ENCODE measurements around the gene TRIO. TPM values are rescaled to one million over a fixed set of nuclear protein-coding genes. Genes with fewer than 3 reads are reported as not detected.
A peak's percentile ranks its signal among the peaks of the same experiment; 100 is the strongest.

Gene TRIO
- total and polyA plus RNA-seq, 2 of the 8 experiments (the other 6 are each of a cell fraction or from before 2014, with no cell fraction given), result 35.1 to 69.1 TPM

GRCh38 chr5:14112998-14113652 is 30.0 kb upstream of the TRIO start:
- Histone ChIP-seq H3K36me3 (ENCODE audit: control insufficient read depth in 2 of 4, insufficient read depth in 4 of 4, low read length in 3 of 4) (no peaks in the 10 kb centered on the region), H3K27ac (ENCODE audit: low read depth, low read length) (no peak overlapping the region), H2BK120ac (replicated peaks; ENCODE audit: low read depth, low read length) (no peak overlapping the region), H3K4me1 (replicated peaks in 1 of 4; ENCODE audit: control insufficient read depth in 3 of 4, insufficient read depth in 4 of 4, low read length in 3 of 4) (peaks cover 0 to 12% (median 8%) of the 10 kb centered on the region in 4 experiments; a peak in 5 of 7 replicates), H3K56ac (replicated peaks; ENCODE audit: insufficient read length, low read depth, low read length) (no peak overlapping the region), H4K91ac (replicated peaks; ENCODE audit: insufficient read length, low read length) (no peak overlapping the region), H3K4me3 (ENCODE audit: extremely low read depth in 1 of 4, insufficient read depth in 2 of 4, low read depth in 3 of 4, low read length in 4 of 4) (no peak overlapping the region), H2BK12ac (ENCODE audit: low read depth, low read length) (no peak overlapping the region; the same call in 1 of the 2 replicates), H3K4ac (replicated peaks; ENCODE audit: insufficient read length, low read depth, low read length) (no peak overlapping the region), H3K23ac (ENCODE audit: insufficient read length) (no peak overlapping the region), H4K5ac (ENCODE audit: insufficient read length, low read depth, low read length) (no peak overlapping the region), H2BK20ac (ENCODE audit: low read length) (no peak overlapping the region), H2BK5ac (ENCODE audit: low read depth, low read length) (no peak overlapping the region), H2BK15ac (ENCODE audit: low read length) (no peak overlapping the region), H2AK5ac (ENCODE audit: low read depth, low read length) (no peak overlapping the region), H3K79me2 (ENCODE audit: control insufficient read depth in 1 of 2, insufficient read depth in 2 of 2, low read length in 2 of 2) (no peaks in the 10 kb centered on the region), H3K14ac (ENCODE audit: insufficient read length) (no peak overlapping the region), H3K4me2 (ENCODE audit: insufficient read depth in 1 of 2, low read depth in 2 of 2, low read length in 2 of 2) (no peak overlapping the region), H4K20me1 (replicated peaks in 1 of 2; ENCODE audit: control insufficient read depth in 1 of 2, insufficient read depth in 2 of 2, low read length in 2 of 2) (no peaks in the 10 kb centered on the region), H3K9me3 (ENCODE audit: insufficient read depth in 2 of 2, low read depth in 1 of 2, low read length in 1 of 2) (no peaks in the 10 kb centered on the region), H3K27me3 (replicated peaks in 1 of 4; ENCODE audit: control insufficient read depth in 3 of 4, extremely low read depth in 1 of 4, insufficient read depth in 3 of 4, low read length in 3 of 4) (no peaks in the 10 kb centered on the region; a peak in 2 of 7 replicates), H3K18ac (ENCODE audit: extremely low read depth, low read length) (no peak overlapping the region), H3K79me1 (ENCODE audit: low read depth, low read length) (no peaks in the 10 kb centered on the region), H2AFZ (ENCODE audit: low read length) (no peak overlapping the region), H4K8ac (ENCODE audit: extremely low read depth, insufficient read depth, low read length) (no peak overlapping the region), H3K23me2 (ENCODE audit: low read depth, low read length) (no peaks in the 10 kb centered on the region; the same call in 1 of the 2 replicates), H3K9ac (replicated peaks in 1 of 4; ENCODE audit: extremely low read depth in 1 of 4, low read depth in 3 of 4, low read length in 3 of 4) (no peak overlapping the region)
- FAIRE-seq, result no peak
- WGBS, 2 experiments (ENCODE audit: extremely low coverage in 1 of 2, insufficient coverage in 1 of 2, insufficient read length in 1 of 2, insufficient replicate concordance in 2 of 2, low coverage in 1 of 2, low lambda C conversion rate in 2 of 2, missing lambda C conversion rate in 1 of 2), result 88% methylated on average over 5 of the region's 5 CpGs; no CpG with 5 or more reads in 1 of the 2 experiments
- POLR2A ChIA-PET (ENCODE audit: partially characterized antibody), result interaction anchor here (1.7 kb wide), 1 partner anchor 11 kb away, joined by 5 read pairs; no protein-coding TSS in a partner anchor
- CTCF ChIA-PET (ENCODE audit: partially characterized antibody), result interaction anchor here (1.0 to 6.8 kb wide), 5 partner anchors 9 to 187 kb away, joined by 3 to 57 read pairs (median 5); no protein-coding TSS in a partner anchor
- peak in 1 of 2 experiments; percentile 36 for DNase-seq (ENCODE audit: low read depth in 1 of 2, low spot score in 2 of 2)
- TF ChIP-seq MAFK (IDR thresholded peaks at IDR 0.05; ENCODE audit: low read depth, low read length) (no peak), CREB1 (IDR thresholded peaks at IDR 0.05) (no peak), TBP (IDR thresholded peaks at IDR 0.05; ENCODE audit: low read depth, low read length) (no peak), SP2 (IDR thresholded peaks at IDR 0.05; ENCODE audit: low read length) (no peak), ATF3 (IDR thresholded peaks at IDR 0.05; ENCODE audit: insufficient read depth, low read depth, low read length) (no peak), FOSL1 (IDR thresholded peaks at IDR 0.05; ENCODE audit: insufficient read depth, low read depth, low read length) (no peak), EZH2 (IDR thresholded peaks at IDR 0.05; ENCODE audit: low read depth, low read length, severe bottlenecking) (no peak), ATF2 (IDR thresholded peaks at IDR 0.05; ENCODE audit: low read length) (no peak), ASH2L (IDR thresholded peaks at IDR 0.05; ENCODE audit: low read length) (no peak)
- TF ChIP-seq, protein P1, sequence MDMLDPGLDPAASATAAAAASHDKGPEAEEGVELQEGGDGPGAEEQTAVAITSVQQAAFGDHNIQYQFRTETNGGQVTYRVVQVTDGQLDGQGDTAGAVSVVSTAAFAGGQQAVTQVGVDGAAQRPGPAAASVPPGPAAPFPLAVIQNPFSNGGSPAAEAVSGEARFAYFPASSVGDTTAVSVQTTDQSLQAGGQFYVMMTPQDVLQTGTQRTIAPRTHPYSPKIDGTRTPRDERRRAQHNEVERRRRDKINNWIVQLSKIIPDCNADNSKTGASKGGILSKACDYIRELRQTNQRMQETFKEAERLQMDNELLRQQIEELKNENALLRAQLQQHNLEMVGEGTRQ (IDR thresholded peaks at IDR 0.05; ENCODE audit: low read length), result no peak
